Right lung (tissue), 5 donors: ENCODE measurements around the gene FANCM. TPM values are rescaled to one million over a fixed set of nuclear protein-coding genes. Genes with fewer than 3 reads are reported as not detected.

Experiments
- DNase-seq, 2 donors: peaks; one replicate each; pipeline ENCODE4 v3.0.0-alpha.2; 2013
- polyA plus RNA-seq, 5 donors: library from polyadenylated mRNA; unstranded; fragments of 120-200 nt; gene quantifications; one replicate each; pipeline versions ENCODE4 v1.2.1 to v1.2.3, GENCODE V29; 2013; ENCODE audit warnings: inconsistent platforms in 1 of 5, low replicate concordance in 1 of 5; ENCODE audit not compliant: insufficient read length in 5 of 5, insufficient read depth in 1 of 5

FANCM gene
- polyA plus RNA-seq, 5 donors, result 11.1 to 19.6 (median 14.3) TPM

GRCh38 chr14:45222485-45223262 lies 86.9 kb downstream of the FANCM start:
- DNase-seq, result no peak

DNA sequence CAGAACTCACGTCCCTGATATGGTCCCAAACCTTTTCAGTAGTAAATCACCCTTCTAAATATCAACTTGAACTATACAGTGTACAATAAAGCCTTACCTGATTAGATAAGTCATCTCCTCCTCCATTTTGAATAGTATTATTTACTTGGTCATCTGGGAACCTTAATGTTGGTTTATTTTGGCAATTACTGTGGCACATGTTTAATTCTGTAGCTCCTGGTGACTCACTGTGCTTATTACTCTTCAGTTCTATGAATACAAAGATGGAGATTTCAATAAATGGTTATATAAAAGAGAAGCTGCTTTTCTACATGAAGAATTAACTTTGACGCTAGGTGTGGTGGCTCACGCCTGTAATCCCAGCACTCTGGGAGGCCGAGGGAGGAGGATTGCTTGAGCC lies 91.8 kb downstream of the FANCM start:
- no peak for DNase-seq

DNA sequence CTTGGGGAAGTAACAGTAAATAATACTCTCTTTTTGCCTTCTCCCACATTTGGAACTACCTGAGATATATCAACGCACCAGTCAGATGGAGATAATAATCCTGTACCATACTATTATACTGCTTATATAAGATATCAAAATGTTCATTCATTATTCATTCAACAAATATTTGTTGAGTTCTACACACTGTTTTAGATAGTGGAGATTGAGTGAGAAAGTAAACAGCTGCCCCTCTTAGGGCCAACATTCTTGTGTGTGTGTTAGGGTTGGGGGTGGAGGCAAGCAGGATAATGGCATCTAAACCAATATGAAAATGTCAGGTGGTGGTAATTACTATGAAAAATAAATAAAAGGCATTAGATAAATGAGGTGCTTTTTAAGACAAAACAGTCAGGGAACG lies 103.3 kb downstream of the FANCM start:
- DNase-seq, result no peak

GRCh38 chr14:45242706-45243105 lies 107.0 kb downstream of the FANCM start:
- no peak for DNase-seq

GRCh38 chr14:45246151-45246550 lies 110.4 kb downstream of the FANCM start:
- no peak for DNase-seq

DNA sequence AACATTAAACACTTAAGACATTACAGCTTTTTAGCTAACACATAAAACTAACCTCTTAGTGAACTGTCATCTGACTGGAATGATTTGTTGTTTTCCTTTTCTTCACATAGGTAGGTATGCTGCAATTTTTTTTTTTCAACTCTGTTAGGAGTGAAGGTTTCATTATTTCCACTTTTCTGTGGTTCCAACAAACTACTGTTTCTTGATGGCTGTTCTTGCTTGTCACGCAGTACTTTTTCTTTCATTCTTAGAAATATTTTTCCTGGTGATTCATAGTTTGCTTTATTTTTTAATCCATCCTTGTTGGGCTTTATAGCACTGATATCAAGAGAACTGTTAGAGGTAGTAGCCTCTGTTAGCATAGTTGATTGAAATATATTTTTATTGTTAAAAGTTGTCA lies 111.0 kb downstream of the FANCM start:
- no peak for DNase-seq

DNA sequence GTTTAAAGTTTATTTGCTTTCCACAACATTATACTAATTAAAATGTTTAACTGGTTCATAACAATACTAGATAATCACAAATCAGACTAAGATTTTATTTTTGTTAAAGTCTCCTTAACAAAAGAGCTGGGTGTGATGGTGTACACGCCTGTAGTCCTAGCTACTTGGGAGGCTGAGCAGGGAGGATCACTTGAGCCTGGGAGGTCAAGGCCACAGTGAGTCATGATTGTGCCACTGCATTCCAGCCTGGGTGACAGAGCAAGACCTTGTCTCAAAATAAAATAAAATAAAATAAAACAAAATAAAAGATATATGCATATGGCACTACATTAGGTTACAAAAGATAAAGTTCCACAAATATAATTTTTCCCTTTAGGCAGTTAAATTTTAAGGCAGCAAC lies 111.7 kb downstream of the FANCM start:
- no peak for DNase-seq

DNA sequence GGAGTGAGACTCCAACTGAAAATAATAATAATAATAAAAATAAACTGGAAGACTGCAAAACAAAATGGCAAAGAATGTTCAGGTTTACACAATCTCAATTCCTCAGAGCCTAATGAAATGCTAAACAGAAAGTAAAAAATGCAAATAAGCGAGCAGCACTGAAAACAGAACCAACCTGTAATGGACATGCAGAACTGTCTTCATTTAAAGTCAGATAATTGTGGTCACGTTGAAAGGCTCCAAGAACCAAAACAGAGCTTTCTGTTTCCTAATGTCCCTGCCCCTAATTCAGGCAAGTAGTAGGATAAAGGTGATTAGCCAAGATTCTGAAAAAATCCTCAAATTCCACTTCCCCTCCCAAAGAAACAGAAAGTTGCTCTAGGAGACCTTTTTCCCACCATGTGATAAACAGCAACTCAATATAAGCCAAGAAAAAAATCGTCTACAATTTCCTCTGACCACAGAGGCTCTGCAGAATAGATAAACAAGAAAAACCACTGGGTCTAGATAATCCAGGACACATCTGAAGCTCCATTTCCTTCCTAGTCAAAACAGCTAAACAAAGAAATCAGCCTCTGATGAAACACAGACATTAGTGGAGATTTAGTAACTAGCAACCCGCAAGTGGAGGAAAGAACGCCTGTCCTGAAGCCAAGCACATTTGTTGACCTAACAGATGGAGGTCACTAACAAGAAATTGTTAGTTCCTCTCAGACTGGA lies 114.3 kb downstream of the FANCM start:
- peak in 1 of 2 donors; percentile 41 for DNase-seq

Other genes with a start within 250 kb of the FANCM start
- gene KLHL28, start 174.0 kb upstream of the FANCM start, polyA plus RNA-seq, result 10 to 100 TPM; 11.9 to 21.5 (median 20.1) TPM
- gene TOGARAM1, start 173.7 kb upstream of the FANCM start, polyA plus RNA-seq, result 10 to 100 TPM; 27.2 to 45.7 (median 37.8) TPM
- 100 to 1,000 TPM in 1 of 5 donors, 10 to 100 TPM in 4; 57.8 to 111 (median 80.7) TPM for gene PRPF39, start 51.8 kb upstream of the FANCM start, polyA plus RNA-seq
- gene FKBP3, start 1.4 kb upstream of the FANCM start, polyA plus RNA-seq, result 100 to 1,000 TPM in 4 of 5 donors, 10 to 100 TPM in 1; 97.7 to 128 (median 109) TPM
- gene MIS18BP1, start 117.3 kb downstream of the FANCM start, polyA plus RNA-seq, result 10 to 100 TPM; 34.4 to 87.7 (median 64.8) TPM